Measurements from ENCODE around the gene MAST3.
"Not testable (repeated sequence)": the region's sequence is repeated elsewhere in the genome, so short reads cannot be mapped to it uniquely, and the experiment has no call there.

The MAST3 gene

DNA sequence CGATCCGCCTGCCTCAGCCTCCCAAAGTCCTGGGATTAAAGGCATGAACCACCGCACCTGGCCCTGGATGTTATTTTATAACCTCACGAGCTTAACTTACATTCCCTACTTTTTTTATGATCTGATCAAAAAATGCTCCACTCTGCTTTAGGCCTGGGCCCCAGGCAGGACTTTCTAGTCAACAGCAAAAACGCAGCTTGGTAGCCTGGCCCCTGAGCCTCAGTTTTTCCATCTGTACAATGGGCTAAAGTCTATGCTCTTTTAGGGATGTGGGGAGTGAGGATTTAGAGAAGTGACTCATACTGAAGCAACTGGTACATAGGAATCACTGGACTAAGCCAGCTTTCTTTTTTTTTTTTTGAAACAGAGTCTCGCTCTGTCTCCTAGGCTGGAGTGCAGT lies 43.5 kb downstream of the MAST3 start:
- DNase-seq = no peak

DNA sequence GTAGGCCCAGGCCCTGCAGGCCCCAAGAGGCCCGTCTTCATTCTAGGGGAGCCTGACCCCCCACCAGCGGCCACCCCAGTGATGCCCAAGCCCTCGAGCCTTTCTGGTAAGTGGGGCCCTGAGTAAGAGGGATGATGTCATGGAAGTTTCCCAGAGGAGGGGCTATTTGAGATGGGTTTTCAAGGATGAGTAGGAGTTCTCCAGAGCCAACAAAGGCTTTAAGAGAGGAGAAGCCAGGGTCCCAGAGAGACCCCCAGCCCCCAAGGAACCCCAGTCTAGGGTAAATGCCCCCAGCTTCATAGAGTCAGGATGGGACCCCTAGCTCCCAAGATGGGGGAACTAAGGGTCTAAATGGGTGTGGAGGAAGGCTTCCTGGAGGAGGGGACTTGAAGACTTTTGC lies 46.3 kb downstream of the MAST3 start:
- DNase-seq = no peak

DNA sequence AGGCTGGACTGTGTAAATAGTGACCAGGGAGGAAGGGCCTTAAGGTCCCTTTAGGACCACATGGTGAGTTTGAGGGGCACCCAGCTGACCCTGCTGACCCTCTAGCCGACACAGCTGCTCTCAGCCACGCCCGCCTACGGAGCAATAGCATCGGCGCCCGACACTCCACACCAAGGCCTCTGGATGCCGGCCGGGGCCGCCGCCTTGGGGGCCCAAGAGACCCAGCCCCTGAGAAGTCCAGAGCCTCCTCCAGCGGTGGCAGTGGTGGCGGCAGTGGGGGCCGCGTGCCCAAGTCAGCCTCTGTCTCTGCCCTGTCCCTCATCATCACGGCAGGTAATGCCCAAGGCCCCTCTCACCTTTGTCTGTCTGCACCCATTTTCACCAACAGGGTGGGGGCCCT lies 46.8 kb downstream of the MAST3 start:
- DNase-seq = no peak

DNA sequence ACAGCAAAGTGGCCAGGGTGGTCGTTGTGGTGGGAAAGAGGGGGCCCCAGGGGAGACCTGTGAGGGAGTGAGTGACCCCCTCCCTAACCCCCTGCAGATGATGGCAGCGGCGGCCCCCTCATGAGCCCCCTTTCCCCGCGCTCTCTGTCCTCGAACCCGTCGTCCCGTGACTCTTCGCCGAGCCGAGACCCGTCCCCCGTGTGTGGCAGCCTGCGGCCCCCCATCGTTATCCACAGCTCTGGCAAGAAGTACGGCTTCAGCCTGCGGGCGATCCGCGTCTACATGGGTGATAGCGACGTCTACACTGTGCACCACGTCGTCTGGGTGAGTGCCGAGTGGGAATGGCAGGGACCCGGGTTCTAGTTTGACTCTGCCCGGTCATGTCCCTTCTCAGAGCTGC lies 47.3 kb downstream of the MAST3 start:
- DNase-seq = no peak

DNA sequence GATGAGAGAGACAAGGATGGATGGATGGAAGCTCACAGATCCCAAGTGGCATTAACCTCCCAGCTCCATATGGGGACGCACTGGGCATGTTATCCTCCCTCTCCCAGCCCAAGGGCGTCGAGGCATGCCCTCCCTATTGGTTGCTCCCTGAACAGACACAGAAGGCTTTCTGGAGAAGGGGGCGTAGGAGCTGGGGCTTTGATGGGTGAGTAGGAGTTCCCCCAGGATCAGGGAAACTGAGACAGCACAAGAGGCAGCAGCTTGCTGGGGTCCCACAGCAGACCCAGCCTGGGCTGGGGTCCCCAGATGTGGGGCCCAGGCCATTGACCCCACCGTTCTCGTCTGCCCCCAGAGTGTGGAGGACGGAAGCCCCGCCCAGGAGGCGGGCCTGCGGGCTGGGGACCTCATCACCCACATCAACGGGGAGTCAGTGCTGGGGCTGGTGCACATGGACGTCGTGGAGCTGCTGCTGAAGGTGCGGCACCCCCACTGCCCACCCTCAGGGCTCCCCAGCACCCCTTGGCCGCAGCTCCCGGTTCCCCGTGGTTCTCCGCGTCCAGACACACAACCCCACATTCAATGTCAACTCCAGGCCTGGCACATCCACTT lies 47.9 kb downstream of the MAST3 start:
- DNase-seq = no peak

DNA sequence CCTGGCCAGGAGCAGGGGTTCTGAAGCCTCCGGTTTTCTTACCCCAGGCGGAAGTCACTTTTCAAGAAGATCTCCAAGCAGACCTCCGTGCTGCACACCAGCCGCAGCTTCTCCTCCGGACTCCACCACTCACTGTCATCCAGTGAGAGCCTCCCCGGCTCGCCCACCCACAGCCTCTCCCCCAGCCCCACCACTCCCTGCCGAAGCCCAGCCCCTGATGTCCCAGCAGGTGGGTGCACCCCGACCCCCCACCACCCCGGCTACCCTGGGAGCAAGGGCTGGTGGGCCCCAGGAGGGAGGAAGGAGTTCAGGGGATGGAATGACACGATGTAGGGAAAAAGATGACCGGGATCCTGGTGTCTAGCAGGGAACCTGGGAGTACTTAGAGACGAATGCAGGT lies 49.8 kb downstream of the MAST3 start:
- DNase-seq = no peak

DNA sequence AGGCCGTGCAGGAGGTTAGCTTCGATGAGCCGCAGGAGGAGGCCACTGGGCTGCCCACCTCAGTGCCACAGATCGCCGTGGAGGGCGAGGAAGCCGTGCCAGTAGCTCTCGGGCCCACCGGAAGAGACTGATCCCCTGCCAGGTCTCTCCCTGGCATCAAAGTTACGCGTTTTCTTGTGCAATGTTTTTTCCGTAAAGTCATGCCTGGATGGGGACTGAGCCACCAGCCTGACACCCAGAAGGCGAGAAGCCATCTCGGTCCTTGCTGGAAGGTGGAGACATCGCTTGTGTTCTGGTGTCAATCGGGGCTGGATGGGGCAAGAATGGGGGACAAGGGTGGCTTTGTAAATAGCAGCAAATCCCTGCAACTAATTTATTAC lies 52.0 kb downstream of the MAST3 start:
- DNase-seq = no peak

DNA sequence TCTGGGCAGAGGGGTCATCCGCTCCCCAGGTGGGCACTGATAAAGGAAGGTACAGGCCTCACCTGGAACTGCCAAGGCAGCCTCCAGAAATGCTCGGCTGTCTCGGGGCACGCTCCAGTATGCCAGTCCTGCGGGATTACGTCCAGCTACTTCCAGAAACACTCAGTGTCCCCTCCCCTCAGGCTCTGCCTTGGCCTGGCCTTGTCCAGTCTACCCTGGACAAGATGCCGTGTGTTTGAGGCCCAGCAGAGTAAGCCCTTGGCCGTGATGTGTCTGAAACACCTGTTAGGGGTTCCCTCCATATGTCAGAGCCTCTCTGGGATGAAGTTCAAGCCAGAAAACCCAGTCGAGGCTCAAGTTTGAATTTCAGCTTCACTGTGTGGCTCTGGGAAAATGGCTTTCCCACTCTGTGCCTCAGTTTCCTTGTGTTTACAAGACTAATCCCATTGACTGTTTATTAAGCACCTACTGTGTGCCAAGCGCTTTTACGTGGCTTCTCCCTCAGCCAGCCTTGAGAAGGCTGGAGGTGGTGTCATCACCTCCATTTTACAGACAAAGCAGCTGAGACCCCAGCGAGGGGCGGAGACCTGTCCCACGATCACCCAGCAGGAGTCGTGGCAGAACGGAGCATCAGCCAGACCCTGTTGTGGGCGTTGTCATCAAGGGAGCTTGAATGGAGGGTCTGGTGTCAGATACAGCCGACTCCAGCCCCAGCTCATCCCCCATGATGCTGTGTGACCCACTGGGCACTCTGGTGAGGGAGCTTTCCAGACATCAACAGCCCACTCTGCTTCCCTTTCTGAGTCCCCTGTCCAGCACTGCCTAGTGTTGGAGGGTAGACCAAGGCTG lies 53.4 kb downstream of the MAST3 start:
- DNase-seq = no peak

DNA sequence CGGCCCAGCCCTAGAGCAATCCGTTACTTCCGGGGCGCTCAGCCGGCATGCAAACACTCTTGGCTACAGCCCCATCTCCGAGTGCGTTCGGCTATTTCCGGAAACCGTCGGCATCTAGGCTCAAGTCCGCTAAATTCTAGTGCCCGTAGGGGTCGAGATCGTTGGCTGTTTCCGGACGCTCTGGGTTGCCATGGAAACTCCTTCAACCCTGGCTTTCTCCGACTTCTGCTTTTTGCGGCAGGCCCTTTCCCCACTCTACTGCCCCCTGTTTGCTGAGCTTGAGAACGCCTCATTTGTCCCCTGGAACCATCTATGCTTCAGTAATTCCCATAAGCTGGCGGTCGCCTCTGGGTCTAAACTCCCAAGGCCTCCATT lies 54.9 kb downstream of the MAST3 start:
- peak; percentile 99 for DNase-seq

DNA sequence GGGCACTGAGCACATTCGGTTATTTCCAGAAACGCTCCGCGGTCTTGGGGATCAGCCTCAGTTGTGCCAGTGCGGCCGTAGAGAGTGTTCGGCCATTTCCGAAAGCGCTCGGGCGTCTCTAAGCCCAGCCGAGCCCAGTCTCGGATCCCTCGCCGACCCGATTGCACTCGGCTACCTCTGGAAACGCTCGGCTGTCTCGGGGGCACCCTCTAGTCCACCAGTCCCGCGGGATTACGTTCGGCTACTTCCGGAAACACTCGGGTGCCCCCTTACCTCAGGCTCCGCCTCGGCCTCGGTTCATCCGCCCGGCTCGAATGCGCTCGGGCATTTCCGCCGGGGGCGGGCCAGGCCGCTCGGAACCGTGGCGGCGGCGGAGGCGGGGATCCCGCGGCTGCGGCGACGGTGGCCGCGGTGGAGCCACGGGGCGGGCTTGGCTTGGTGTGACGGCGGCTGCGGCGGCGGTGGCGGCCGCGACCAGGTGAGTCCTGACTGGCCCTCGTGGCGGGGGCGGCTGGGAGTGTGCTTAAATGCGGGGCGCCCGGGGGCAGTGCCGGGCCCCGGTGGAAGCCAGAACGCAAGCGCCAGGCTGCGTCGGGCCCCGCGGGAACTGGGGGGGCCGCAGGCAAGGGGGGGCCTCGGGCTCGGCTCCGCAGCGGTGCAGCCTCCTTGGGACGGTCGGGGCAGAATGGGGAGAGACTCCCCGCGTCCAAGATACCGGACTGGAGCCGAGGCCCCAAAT lies 55.4 kb downstream of the MAST3 start, which contains the start of gene PIK3R2:
PIK3R2 (plus strand) TSS at position 347 of the 739 bp plus-strand sequence. CDS start 2,717 bp downstream, outside the sequence.
- DNase-seq = peak; percentile 100

DNA sequence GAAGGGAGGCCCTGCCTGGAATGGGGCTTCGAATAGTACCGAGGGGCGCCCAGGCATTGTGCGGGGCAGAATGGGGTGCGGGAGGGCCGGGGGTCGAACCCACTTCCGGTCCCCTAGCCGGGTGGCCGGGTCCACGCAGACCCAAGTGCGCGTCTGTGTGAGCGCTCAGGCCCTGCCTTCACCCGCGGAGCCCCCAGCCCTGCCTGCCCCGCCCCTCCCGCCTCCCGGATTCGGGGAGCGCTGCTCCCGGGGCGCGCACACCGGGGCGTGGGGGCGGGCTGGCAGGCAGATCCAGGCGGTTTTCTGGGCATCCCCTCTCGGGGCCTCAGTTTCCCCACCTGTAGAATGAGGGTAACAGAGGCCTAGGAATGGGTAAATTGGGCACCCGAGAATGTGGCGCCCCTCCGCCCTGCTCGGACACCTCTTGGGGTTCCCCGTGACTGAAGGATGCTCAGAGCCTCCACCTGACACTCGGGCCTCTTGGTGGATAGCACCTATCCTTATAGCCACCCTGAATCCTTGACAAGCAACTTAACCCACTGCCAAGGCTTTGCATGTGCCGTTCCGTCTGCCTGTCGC lies 56.1 kb downstream of the MAST3 start:
- DNase-seq = peak; percentile 20

DNA sequence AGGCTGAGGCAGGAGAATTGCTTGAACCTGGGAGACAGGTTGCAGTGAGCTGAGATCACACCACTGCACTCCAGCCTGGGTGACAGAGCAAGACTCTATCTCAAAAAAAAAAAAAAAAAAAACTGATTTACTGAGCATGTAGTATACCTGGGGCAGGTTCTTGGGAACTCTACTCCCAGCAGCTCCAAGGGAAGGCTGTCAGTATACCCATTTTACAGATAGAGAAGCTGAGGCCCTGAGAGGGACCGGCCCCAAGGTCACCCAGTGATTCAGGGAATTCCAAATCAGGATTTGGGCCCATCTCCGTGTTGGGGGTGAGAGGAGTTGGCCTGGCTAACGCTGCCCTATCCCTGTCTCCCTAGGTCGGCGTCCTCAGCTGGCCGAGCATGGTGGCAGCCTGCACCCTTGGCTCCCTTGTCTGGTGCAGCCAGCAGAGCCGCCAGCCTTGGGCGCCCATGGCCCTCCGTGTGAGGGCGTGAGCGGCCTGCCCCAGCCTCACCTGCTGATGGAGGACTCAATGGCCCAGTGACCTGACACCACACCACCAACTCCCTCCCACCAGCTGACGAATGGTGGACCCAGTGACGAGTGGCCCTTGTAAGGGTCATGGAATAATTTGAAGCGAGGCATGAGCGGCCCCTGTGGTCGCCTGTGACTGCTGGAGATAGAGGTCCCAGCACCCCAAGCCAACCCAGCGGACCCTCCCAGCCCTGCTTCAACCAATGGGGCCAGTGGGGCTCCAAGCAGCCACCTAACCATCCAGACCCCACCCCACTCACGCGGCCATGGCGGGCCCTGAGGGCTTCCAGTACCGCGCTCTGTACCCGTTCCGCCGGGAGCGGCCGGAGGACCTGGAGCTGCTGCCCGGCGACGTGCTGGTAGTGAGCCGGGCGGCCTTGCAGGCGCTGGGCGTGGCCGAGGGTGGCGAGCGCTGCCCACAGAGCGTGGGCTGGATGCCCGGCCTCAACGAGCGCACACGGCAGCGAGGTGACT lies 57.8 kb downstream of the MAST3 start:
- no peak for DNase-seq

DNA sequence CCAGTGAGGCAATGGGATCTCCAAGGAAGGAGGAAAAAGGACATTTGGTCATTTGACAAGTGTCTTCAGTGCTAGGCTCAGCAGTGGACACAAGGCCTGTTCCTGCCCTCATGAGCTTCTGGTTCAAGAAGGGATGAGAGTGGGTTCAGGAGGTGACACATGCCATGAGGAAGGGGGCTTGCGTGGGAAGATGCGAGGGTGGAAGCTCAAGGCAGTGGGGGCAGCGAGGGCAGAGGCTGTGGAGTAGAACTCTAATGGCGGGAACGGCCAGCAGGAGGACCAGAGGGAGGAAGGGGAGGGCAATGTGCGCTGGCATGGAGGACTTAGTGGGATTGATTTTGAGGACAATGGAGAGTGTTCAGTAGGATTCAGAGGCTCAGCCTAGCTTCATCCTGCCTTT lies 58.7 kb downstream of the MAST3 start:
- DNase-seq = no peak

DNA sequence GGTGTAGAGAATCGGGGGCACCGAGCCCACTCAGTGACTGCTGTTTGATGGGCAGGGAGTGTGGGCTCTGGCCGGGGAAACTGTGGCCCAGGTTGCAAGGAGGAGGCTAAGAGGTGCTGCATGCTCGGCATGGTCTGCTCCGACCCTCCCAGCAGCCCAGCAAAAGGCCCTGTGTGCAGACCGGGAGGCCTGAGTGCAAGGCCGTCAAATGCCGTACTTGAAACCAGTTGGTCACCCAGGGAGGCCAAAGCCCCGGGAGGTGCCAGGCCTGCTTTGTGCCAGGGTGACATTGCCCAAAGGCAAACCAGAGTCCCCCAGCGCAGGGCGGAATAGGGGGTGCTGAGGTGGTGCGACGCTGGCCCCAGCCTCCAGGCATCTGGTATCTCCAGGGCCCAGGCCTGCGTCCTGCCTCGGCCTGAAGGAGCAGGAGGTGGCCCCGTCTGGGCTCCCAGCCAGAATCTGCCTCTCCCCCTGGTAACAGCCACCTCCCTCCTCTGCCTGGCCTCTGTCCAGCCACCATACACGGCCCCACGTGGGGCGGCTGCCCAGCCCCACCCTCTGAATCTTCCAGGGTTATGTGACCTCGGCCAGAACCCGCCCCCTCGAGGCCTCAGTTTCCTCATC lies 59.4 kb downstream of the MAST3 start:
- DNase-seq = no peak

DNA sequence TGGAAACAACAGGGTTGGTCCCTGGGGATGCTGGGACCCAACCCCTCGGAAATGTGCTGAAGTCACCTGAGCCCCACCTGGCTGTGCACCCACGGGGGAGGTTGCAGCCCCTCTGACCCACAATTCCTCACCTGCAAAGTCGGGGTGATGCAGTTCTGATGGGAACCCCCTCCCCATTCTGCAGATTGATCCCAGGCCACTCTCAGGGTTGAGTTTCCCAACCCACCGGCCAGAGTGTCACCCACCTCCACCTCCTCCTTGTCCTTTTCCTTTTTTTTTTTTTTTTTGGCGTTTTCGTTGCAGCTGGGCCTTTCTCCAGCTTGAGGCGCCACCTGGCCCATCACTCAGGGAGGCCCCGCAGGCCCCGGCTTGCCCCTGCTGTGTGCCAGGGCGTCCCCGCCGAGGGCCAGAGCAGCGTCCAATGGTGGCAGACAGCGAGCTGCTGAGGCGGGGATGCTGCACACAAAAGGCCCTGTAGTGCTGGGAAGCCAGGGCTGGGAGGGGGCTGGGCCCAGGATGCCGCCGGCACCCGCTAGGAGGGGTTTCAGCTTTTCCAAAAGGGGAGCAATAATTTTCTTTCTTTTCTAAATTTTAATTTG lies 60.0 kb downstream of the MAST3 start:
- DNase-seq = no peak

DNA sequence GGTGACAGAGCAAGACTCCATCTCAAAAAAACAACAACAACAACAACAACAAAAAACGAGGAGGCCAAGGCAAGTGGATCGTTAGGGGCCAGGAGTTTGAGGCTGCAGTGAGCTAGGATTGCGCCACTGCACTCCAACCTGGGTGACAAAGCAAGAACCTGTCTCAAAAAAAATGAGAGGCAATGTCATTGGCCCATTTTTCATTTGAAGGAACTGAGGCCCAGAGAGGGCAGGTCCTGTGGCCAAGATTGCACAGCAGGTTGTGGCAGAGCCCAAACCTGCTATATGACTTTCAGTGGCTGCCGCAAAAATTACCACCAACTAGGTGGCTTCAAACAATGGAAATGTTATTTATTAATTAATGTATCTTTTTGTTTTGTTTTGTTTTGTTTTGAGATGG lies 60.9 kb downstream of the MAST3 start:
- DNase-seq = no peak

DNA sequence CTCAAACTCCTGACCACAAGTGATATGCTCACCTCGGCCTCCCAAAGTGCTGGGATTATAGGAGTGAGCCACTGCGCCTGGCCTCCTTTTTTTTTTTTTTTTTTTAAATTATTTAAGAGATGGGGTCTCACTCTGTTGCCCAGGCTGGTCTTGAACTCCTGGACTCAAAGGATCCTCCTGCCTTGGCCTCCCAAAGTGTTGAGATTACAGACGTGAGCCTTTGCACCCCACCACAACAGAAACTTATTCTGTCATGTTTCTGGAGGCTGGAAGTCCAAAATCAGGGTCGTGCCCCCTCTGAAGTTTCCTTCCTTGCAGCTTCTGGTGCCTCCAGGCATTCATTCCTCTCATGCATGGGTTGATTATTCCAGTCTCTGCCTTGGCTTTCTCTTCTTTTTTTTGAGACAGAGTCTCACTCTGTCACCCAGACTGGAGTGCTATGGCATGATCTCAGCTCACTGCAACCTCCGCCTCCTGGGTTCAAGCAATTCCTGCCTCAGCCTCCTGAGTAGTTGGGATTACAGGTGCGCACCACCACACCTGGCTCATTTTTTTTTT lies 61.6 kb downstream of the MAST3 start:
- not testable (repeated sequence) for DNase-seq

DNA sequence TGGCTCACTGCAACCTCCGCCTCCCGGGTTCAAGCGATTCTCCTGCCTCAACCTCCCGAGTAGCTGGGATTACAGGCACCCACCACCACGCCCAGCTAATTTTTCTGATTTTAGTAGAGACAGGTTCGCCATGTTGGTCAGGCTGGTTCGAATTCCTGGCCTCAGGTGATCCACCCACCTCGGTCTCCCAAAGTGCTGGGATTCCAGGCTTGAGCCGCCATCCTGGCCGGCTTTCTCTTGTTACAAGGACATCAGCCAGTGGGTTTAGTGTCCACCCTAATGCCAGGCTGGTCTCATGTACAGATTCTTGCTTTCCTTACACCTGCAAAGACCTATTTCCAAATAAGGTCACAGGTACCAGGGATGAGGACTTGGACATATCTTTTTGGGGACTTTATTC lies 62.2 kb downstream of the MAST3 start:
- DNase-seq = no peak

DNA sequence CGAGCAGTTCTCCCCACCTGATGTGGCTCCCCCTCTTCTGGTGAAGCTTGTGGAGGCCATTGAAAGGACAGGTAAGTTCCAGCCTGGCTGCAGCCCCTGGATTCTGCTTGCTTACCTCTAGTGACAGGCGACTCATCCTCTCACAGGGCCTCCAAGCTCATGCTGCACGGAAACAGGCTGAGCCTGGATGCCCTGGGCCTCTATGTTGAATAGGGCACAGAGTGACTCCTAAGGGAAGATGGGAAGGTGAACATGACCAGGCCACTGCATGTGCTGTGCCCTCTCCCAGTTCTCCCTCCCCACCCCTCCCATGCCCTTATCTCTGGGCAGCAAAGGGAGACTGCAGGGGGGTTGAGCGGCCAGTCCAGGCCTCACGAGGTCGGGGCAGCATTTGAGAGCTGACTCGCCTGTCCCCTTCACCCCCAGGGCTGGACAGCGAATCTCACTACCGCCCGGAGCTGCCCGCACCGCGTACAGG lies 63.0 kb downstream of the MAST3 start:
- peak; percentile 17 for DNase-seq

DNA sequence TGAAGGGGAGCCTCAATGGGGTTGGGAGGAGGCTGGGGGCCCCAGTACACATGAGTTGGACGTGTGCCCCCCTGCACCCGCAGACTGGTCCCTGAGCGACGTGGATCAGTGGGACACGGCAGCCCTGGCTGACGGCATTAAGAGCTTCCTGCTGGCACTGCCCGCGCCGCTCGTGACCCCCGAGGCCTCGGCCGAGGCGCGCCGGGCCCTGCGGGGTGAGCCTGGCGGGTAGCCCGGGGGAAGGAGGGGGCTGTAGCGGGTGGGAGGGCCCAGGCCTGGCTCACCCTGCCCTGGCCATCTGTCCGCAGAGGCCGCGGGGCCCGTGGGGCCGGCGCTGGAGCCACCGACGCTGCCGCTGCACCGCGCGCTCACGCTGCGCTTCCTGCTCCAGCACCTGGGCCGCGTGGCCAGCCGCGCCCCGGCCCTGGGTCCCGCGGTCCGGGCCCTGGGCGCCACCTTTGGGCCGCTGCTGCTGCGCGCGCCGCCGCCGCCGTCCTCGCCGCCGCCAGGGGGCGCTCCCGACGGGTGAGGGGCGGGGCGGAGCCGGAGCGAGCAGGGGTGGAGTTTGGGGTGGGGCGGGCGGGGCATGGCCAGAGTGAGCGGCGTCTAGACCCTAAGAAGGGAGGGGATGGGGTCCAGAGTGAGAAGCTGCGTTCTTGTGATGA lies 63.5 kb downstream of the MAST3 start:
- peak; percentile 91 for DNase-seq

Data from activated CD4-positive, alpha-beta T cell treated with anti-CD3 and anti-CD28 coated beads, Interleukin-2, Interleukin-6, amounts not matched to agents 100 ng/mL and 50 ng/mL, durations not matched to agents 16 hours and 8 hours (primary cell).